Measurements from ENCODE around the gene TBPL1.

GRCh38 chr6:133961831-133962230 is 8.8 kb downstream of the TBPL1 start:
- no peak for TF ChIP-seq POLR2AphosphoS5 (IDR thresholded peaks at IDR 0.05; ENCODE audit: insufficient read depth in 1 of 2, low read depth in 1 of 2)
- TF ChIP-seq, protein P1, sequence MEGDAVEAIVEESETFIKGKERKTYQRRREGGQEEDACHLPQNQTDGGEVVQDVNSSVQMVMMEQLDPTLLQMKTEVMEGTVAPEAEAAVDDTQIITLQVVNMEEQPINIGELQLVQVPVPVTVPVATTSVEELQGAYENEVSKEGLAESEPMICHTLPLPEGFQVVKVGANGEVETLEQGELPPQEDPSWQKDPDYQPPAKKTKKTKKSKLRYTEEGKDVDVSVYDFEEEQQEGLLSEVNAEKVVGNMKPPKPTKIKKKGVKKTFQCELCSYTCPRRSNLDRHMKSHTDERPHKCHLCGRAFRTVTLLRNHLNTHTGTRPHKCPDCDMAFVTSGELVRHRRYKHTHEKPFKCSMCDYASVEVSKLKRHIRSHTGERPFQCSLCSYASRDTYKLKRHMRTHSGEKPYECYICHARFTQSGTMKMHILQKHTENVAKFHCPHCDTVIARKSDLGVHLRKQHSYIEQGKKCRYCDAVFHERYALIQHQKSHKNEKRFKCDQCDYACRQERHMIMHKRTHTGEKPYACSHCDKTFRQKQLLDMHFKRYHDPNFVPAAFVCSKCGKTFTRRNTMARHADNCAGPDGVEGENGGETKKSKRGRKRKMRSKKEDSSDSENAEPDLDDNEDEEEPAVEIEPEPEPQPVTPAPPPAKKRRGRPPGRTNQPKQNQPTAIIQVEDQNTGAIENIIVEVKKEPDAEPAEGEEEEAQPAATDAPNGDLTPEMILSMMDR (IDR thresholded peaks at IDR 0.05) = no peak
